Esophagus muscularis mucosa (tissue), 4 donors: ENCODE data around the gene KRTAP5-2. TPM values are rescaled to one million over a fixed set of nuclear protein-coding genes. Genes with fewer than 3 reads are reported as not detected.

Experiments used
- DNase-seq: peaks from one replicate; pipeline ENCODE4 v3.0.0-alpha.2; 2017; ENCODE audit errors: extremely low spot score
- H3K27ac ChIP-seq, 4 donors: fragments of 200-600 bp; sonication (generic); replicated peaks in 1 of 4; 1 replicate in 3 of 4; 2 replicates in 1 of 4; pipeline ENCODE4 v1.5.1; 2016 to 2019; ENCODE audit warnings: mild to moderate bottlenecking in 1 of 4
- H3K27me3 ChIP-seq, 4 donors: fragments of 200-600 bp; sonication (generic); one replicate each; pipeline versions ENCODE4 v1.5.1 to v1.6.0; 2016 to 2019
- H3K36me3 ChIP-seq, 4 donors: fragments of 200-600 bp; sonication (generic); one replicate each; pipeline ENCODE4 v1.5.1; 2016 to 2019
- H3K4me1 ChIP-seq, 4 donors: fragments of 200-600 bp; sonication (generic); one replicate each; pipeline ENCODE4 v1.5.1; 2016 to 2019
- H3K4me3 ChIP-seq, 4 donors: fragments of 200-600 bp; sonication (generic); 1 replicate in 2 of 4; 2 replicates in 2 of 4; pipeline ENCODE4 v1.5.1; 2016 to 2019; ENCODE audit warnings: mild to moderate bottlenecking in 4 of 4, moderate library complexity in 1 of 4
- H3K9me3 ChIP-seq, 4 donors: fragments of 200-600 bp; sonication (generic); 1 replicate in 3 of 4; 2 replicates in 1 of 4; pipeline ENCODE4 v1.5.1; 2016 to 2019
- CTCF ChIP-seq, 3 experiments: fragments of 200-600 bp in 2 of 3; fragments of 450-650 bp in 1 of 3; sonication (generic) in 2 of 3; IDR thresholded peaks; one replicate each; pipeline ENCODE4 v1.5.1; 2017 to 2019; ENCODE audit warnings: antibody characterized with exemption in 3 of 3, mild to moderate bottlenecking in 2 of 3, moderate library complexity in 1 of 3
- EP300 ChIP-seq: sonication (generic); formaldehyde crosslinking; IDR thresholded peaks from one replicate; pipeline ENCODE4 v1.6.1; 2017; ENCODE audit warnings: antibody characterized with exemption
- POLR2A ChIP-seq: fragments of 450-650 bp; IDR thresholded peaks from one replicate; pipeline ENCODE4 v1.6.1; 2017; ENCODE audit warnings: antibody characterized with exemption, moderate library complexity, mild to moderate bottlenecking, low read depth
- POLR2AphosphoS5 ChIP-seq, 2 donors: sonication (generic); formaldehyde crosslinking; IDR thresholded peaks; one replicate each; pipeline ENCODE4 v1.6.1; 2017; ENCODE audit warnings: antibody characterized with exemption in 2 of 2
- WGBS: methylation state at CpG from one replicate; pipeline ENCODE4 v1.1.5; 2018; 5-methylcytosine and 5-hydroxymethylcytosine counted together
- intact Hi-C: fragments of 100-400 bp; cut with DNase I; formaldehyde crosslinking; loops from one replicate; pipeline ENCODE4 v1.15.1; 2023
- total RNA-seq, 4 donors: library from RNA; depleted of rRNA; stranded (reverse); fragments of >200 nt; gene quantifications; one replicate each; pipeline versions ENCODE4 v1.1.0 to v1.2.1, GENCODE V29; 2016

Gene KRTAP5-2
- total RNA-seq, 4 donors from 2014 or later = not detected

- H3K4me1 ChIP-seq = peaks cover 3 to 9% (median 7%) of the 10 kb centered on the region in 4 donors
- 92% methylated on average over 12 of the region's 13 CpGs for WGBS
- no peaks in the 10 kb centered on the region for H3K36me3 ChIP-seq
- H3K9me3 ChIP-seq = no peaks in the 10 kb centered on the region
- DNase-seq = no peak
- H3K27me3 ChIP-seq = peaks cover 0 to 32% (median 0%) of the 10 kb centered on the region in 4 donors
- no peak overlapping the region for H3K4me3 ChIP-seq
- intact Hi-C loops = no loop called here
- no peak overlapping the region for H3K27ac ChIP-seq
- no peak for TF ChIP-seq POLR2A
These were observed 27.4 kb upstream of the KRTAP5-2 start for GRCh38 chr11:1625541-1625940.

GRCh38 chr11:1624621-1625020 is 26.5 kb upstream of the KRTAP5-2 start:
- no peaks in the 10 kb centered on the region for H3K36me3 ChIP-seq
- H3K27ac ChIP-seq = no peak overlapping the region
- no peaks in the 10 kb centered on the region for H3K9me3 ChIP-seq
- intact Hi-C loops = no loop called here
- H3K4me1 ChIP-seq = peaks cover 3 to 9% (median 7%) of the 10 kb centered on the region in 4 donors
- no peak overlapping the region for H3K4me3 ChIP-seq
- no peak for TF ChIP-seq CTCF (IDR thresholded peaks at IDR 0.05)
- no peak for TF ChIP-seq EP300
- DNase-seq = no peak
- peaks cover 0 to 32% (median 0%) of the 10 kb centered on the region in 4 donors for H3K27me3 ChIP-seq
- WGBS = 89% methylated on average over 16 of the region's 16 CpGs

GRCh38 chr11:1623716-1624115 is 25.6 kb upstream of the KRTAP5-2 start:
- H3K9me3 ChIP-seq = no peaks in the 10 kb centered on the region
- intact Hi-C loops = no loop called here
- peaks cover 0 to 33% (median 0%) of the 10 kb centered on the region in 4 donors for H3K27me3 ChIP-seq
- WGBS = 68% methylated on average over 9 of the region's 9 CpGs
- no peak for DNase-seq
- H3K4me1 ChIP-seq = peaks cover 0 to 2% (median 2%) of the 10 kb centered on the region in 4 donors
- H3K27ac ChIP-seq = no peak overlapping the region
- no peaks in the 10 kb centered on the region for H3K36me3 ChIP-seq
- TF ChIP-seq CTCF (IDR thresholded peaks at IDR 0.05) (no peak), EP300 (no peak)
- no peak overlapping the region for H3K4me3 ChIP-seq

GRCh38 chr11:1622086-1622485 is 24.0 kb upstream of the KRTAP5-2 start, which contains the start of gene KRTAP5-4:
Gene KRTAP5-4, minus strand, starts transcription at chr11:1622138. Its CDS starts 45 bp downstream, at chr11:1622093.
- 54% methylated on average over 1 of the region's 1 CpG for WGBS
- no peak for TF ChIP-seq EP300

GRCh38 chr11:1619449-1619848 is 21.4 kb upstream of the KRTAP5-2 start:
- Histone ChIP-seq H3K4me1 (no peaks in the 10 kb centered on the region), H3K9me3 (no peaks in the 10 kb centered on the region), H3K27ac (no peak overlapping the region), H3K27me3 (peaks cover 0 to 50% (median 0%) of the 10 kb centered on the region in 4 donors), H3K4me3 (no peak overlapping the region), H3K36me3 (no peaks in the 10 kb centered on the region)
- intact Hi-C loops = no loop called here
- TF ChIP-seq POLR2A = no peak
- no peak for TF ChIP-seq POLR2AphosphoS5 (IDR thresholded peaks at IDR 0.05)
- no peak for TF ChIP-seq CTCF (IDR thresholded peaks at IDR 0.05)
- TF ChIP-seq EP300 = no peak
- 51% methylated on average over 10 of the region's 10 CpGs for WGBS
- no peak for DNase-seq

More at GRCh38 chr11:1622086-1622485, 24.0 kb upstream of the KRTAP5-2 start, which contains the start of gene KRTAP5-4:
- Histone ChIP-seq H3K4me3 (no peak within 1 kb of the TSS), H3K27ac (no peak within 1 kb of the TSS), H3K4me1 (no peaks in the 10 kb centered on the region), H3K9me3 (no peaks in the 10 kb centered on the region), H3K36me3 (no peaks in the 10 kb centered on the region), H3K27me3 (peaks cover 0 to 32% (median 0%) of the 10 kb centered on the region in 4 donors)
- intact Hi-C loops = no loop called here
- DNase-seq = no peak

- H3K9me3 ChIP-seq = no peaks in the 10 kb centered on the region
- no peaks in the 10 kb centered on the region for H3K4me1 ChIP-seq
- no peak overlapping the region for H3K27ac ChIP-seq
- intact Hi-C loops = no loop called here
- TF ChIP-seq POLR2AphosphoS5 (IDR thresholded peaks at IDR 0.05) (no peak), CTCF (IDR thresholded peaks at IDR 0.05) (no peak)
- no peak for DNase-seq
- H3K27me3 ChIP-seq = peaks cover 0 to 50% (median 0%) of the 10 kb centered on the region in 4 donors
- H3K4me3 ChIP-seq = no peak overlapping the region
- WGBS = 83% methylated on average over 10 of the region's 10 CpGs
- H3K36me3 ChIP-seq = no peaks in the 10 kb centered on the region
These were observed 20.1 kb upstream of the KRTAP5-2 start for GRCh38 chr11:1618231-1618630.
